ENCODE results near the gene RBBP6.
"Not testable (repeated sequence)": the region's sequence is repeated elsewhere in the genome, so short reads cannot be mapped to it uniquely, and the experiment has no call there.

The RBBP6 gene

GRCh38 chr16:24539295-24539849 is at the start of gene RBBP6:
RBBP6 (plus strand) TSS chr16:24539566; CDS start chr16:24540627, 1,061 bp downstream.
- in situ Hi-C loops (cut with MboI; ENCODE audit: low sequenced_read_pairs): no loop called here

- in situ Hi-C loops (cut with MboI; ENCODE audit: low sequenced_read_pairs): no loop called here
Measured at GRCh38 chr16:24490866-24491265, 48.5 kb upstream of the RBBP6 start.

- in situ Hi-C loops (cut with MboI; ENCODE audit: low sequenced_read_pairs): no loop called here
Measured at GRCh38 chr16:24491731-24492130, 47.6 kb upstream of the RBBP6 start.

- in situ Hi-C loops (cut with MboI; ENCODE audit: low sequenced_read_pairs): no loop called here
Measured at GRCh38 chr16:24493821-24494220, 45.5 kb upstream of the RBBP6 start.

GRCh38 chr16:24495207-24495606 is 44.2 kb upstream of the RBBP6 start:
- in situ Hi-C loops (cut with MboI; ENCODE audit: low sequenced_read_pairs): not testable (repeated sequence)

GRCh38 chr16:24497440-24497839 is 41.9 kb upstream of the RBBP6 start:
- in situ Hi-C loops (cut with MboI; ENCODE audit: low sequenced_read_pairs): no loop called here

GRCh38 chr16:24499193-24499814 is 40.1 kb upstream of the RBBP6 start:
- in situ Hi-C loops (cut with MboI; ENCODE audit: low sequenced_read_pairs): no loop called here

- in situ Hi-C loops (cut with MboI; ENCODE audit: low sequenced_read_pairs): loop anchor here (10.0 kb wide), 1 partner anchor 460 kb away; no protein-coding TSS in a partner anchor
Measured at GRCh38 chr16:24504472-24505345, 34.7 kb upstream of the RBBP6 start.

GRCh38 chr16:24505959-24506358 is 33.4 kb upstream of the RBBP6 start:
- in situ Hi-C loops (cut with MboI; ENCODE audit: low sequenced_read_pairs): loop anchor here (10.0 kb wide), 1 partner anchor 461 kb away; no protein-coding TSS in a partner anchor

- in situ Hi-C loops (cut with MboI; ENCODE audit: low sequenced_read_pairs): loop anchor here (10.0 kb wide), 1 partner anchor 463 kb away; no protein-coding TSS in a partner anchor
Measured at GRCh38 chr16:24507959-24508480, 31.3 kb upstream of the RBBP6 start.

- in situ Hi-C loops (cut with MboI; ENCODE audit: low sequenced_read_pairs): loop anchor here (10.0 kb wide), 1 partner anchor 464 kb away; no protein-coding TSS in a partner anchor
Measured at GRCh38 chr16:24508614-24509013, 30.8 kb upstream of the RBBP6 start.

- in situ Hi-C loops (cut with MboI; ENCODE audit: low sequenced_read_pairs): loop anchor here (10.0 kb wide), 1 partner anchor 465 kb away; no protein-coding TSS in a partner anchor
Measured at GRCh38 chr16:24509536-24509935, 29.8 kb upstream of the RBBP6 start.

GRCh38 chr16:24511174-24511573 is 28.2 kb upstream of the RBBP6 start:
- in situ Hi-C loops (cut with MboI; ENCODE audit: low sequenced_read_pairs): no loop called here

- in situ Hi-C loops (cut with MboI; ENCODE audit: low sequenced_read_pairs): no loop called here
Measured at GRCh38 chr16:24511792-24512191, 27.6 kb upstream of the RBBP6 start.

GRCh38 chr16:24514096-24514495 is 25.3 kb upstream of the RBBP6 start:
- in situ Hi-C loops (cut with MboI; ENCODE audit: low sequenced_read_pairs): no loop called here

- in situ Hi-C loops (cut with MboI; ENCODE audit: low sequenced_read_pairs): no loop called here
Measured at GRCh38 chr16:24515186-24515585, 24.2 kb upstream of the RBBP6 start.

- in situ Hi-C loops (cut with MboI; ENCODE audit: low sequenced_read_pairs): no loop called here
Measured at GRCh38 chr16:24516900-24517669, 22.3 kb upstream of the RBBP6 start.

GRCh38 chr16:24518498-24518897 is 20.9 kb upstream of the RBBP6 start:
- in situ Hi-C loops (cut with MboI; ENCODE audit: low sequenced_read_pairs): no loop called here

- in situ Hi-C loops (cut with MboI; ENCODE audit: low sequenced_read_pairs): no loop called here
Measured at GRCh38 chr16:24520983-24521382, 18.4 kb upstream of the RBBP6 start.

GRCh38 chr16:24522751-24523150 is 16.6 kb upstream of the RBBP6 start:
- in situ Hi-C loops (cut with MboI; ENCODE audit: low sequenced_read_pairs): no loop called here

- in situ Hi-C loops (cut with MboI; ENCODE audit: low sequenced_read_pairs): no loop called here
Measured at GRCh38 chr16:24523569-24523968, 15.8 kb upstream of the RBBP6 start.

Data from HL-60/S4 treated with phorbol 12-myristate 13-acetate at 8.2 ng/mL for 4 days and 3 days (cell line).